Activated CD4-positive, alpha-beta memory T cell treated with anti-CD3 and anti-CD28 coated beads, Interleukin-2, amount 10 ng/mL, durations not matched to agents 7 days and 5 days (primary cell): ENCODE measurements around the gene PKP4. TPM values are rescaled to one million over a fixed set of nuclear protein-coding genes. Genes with fewer than 3 reads are reported as not detected.

Experiments
- CTCF ChIA-PET: fragments of 350-600 bp; sonication (Branson Sonifier 250); formaldehyde crosslinking; loops from one replicate; lab custom pipeline; 2021; ENCODE audit warnings: antibody characterized with exemption, inconsistent platforms; lab: Charles Lee
- POLR2A ChIA-PET: fragments of 350-600 bp; sonication (Branson Sonifier 250); formaldehyde crosslinking; loops from one replicate; lab custom pipeline; 2021; ENCODE audit warnings: antibody characterized with exemption; lab: Charles Lee
- DNase-seq: peaks from one replicate; pipeline ENCODE4 v3.0.0-alpha.2; 2020
- H3K27ac Mint-ChIP-seq: one replicate; pipeline ENCODE4 v1.8.0; 2021; ENCODE audit warnings: mild to moderate bottlenecking, mixed read lengths
- H3K27me3 Mint-ChIP-seq: one replicate; pipeline ENCODE4 v1.8.0; 2021; ENCODE audit warnings: mixed read lengths
- H3K36me3 Mint-ChIP-seq: one replicate; pipeline ENCODE4 v1.8.0; 2021; ENCODE audit warnings: low read depth, mixed read lengths
- H3K4me1 Mint-ChIP-seq: one replicate; pipeline ENCODE4 v1.8.0; 2021; ENCODE audit warnings: mixed read lengths
- H3K4me3 Mint-ChIP-seq: one replicate; pipeline ENCODE4 v1.8.0; 2021; ENCODE audit warnings: mild to moderate bottlenecking, mixed read lengths
- H3K9me3 Mint-ChIP-seq: one replicate; pipeline ENCODE4 v1.8.0; 2021; ENCODE audit warnings: mixed read lengths
- total RNA-seq, 2 experiments: library from RNA; stranded (reverse); gene quantifications; one replicate each; pipeline ENCODE4 v1.2.3, GENCODE V29; 2021

Gene PKP4
- total RNA-seq, 2 experiments from 2014 or later = 33.8 to 34.1 TPM

- Mint-ChIP-seq H3K9me3 (no peaks in the 10 kb centered on the region), H3K4me3 (no peak overlapping the region), H3K27me3 (no peaks in the 10 kb centered on the region), H3K4me1 (peaks cover 24% of the 10 kb centered on the region), H3K27ac (no peak overlapping the region), H3K36me3 (no peaks in the 10 kb centered on the region)
- ChIA-PET POLR2A (no interaction called here), CTCF (no interaction called here)
- no peak for DNase-seq
Measured at GRCh38 chr2:158509928-158510797, 53.4 kb downstream of the PKP4 start.

DNA sequence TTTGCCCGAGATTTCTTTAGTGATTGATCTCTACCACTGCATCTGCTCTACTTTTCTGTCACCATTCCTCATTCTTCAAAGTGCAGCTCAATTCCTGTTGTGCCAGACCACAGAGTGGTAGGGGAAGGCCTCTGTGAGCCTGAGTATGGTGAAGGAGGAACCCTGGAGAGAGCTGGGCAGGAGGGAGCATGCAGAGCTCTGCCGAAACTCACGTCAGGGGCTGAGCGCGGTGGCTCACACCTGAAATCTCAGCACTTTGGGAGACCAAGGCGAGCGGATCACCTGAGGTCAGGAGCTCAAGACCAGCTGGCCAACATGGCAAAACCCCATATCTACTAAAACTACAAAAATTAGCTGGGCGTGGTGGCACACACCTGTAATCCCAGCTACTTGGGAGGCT, 54.1 kb downstream of the PKP4 start:
- DNase-seq = no peak
- no peaks in the 10 kb centered on the region for H3K36me3 Mint-ChIP-seq
- no peak overlapping the region for H3K27ac Mint-ChIP-seq
- H3K27me3 Mint-ChIP-seq = no peaks in the 10 kb centered on the region
- POLR2A ChIA-PET = no interaction called here
- H3K4me1 Mint-ChIP-seq = peaks cover 21% of the 10 kb centered on the region
- H3K4me3 Mint-ChIP-seq = no peak overlapping the region
- no peaks in the 10 kb centered on the region for H3K9me3 Mint-ChIP-seq
- CTCF ChIA-PET = no interaction called here

DNA sequence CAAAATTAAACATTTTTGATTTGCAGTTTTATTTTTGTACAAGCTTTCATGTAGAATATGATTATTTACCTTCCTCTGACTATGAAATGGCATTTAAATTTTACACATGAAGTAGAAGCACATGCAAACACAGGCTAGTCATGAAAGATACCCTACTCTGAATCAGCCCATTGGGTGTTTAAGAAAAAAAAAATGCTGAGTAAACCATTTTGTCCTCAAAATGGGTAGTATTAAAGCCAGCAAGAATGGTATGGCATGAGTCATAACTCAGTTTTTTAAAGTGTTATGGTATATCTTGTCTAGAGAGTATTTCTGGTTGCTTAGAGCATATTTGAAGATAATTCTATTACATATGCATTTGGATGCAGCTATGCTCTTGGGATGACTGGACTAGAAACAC, 55.0 kb downstream of the PKP4 start:
- Mint-ChIP-seq H3K9me3 (no peaks in the 10 kb centered on the region), H3K36me3 (no peaks in the 10 kb centered on the region), H3K27me3 (no peaks in the 10 kb centered on the region), H3K4me3 (no peak overlapping the region), H3K4me1 (peaks cover 17% of the 10 kb centered on the region), H3K27ac (no peak overlapping the region)
- no peak for DNase-seq
- ChIA-PET CTCF (no interaction called here), POLR2A (no interaction called here)

DNA sequence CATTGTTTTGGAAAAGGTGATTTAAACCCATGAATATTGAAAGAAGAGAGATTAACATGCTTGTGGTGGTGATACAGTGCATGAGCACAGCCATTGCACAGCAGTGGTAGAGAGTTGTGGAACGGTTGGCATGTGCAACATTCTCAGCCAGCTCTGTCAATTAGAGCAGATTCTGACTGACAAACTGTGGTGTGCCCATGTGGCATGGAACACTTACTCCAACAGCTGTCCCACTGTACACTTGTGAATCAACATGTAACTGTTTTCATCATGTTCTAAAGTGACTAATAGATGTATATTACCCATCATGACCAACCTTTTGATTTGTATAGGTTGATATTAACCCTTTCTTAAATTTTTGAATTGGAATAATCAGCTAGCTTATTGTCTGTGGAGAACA, 55.6 kb downstream of the PKP4 start:
- H3K4me1 Mint-ChIP-seq = peaks cover 10% of the 10 kb centered on the region
- H3K27ac Mint-ChIP-seq = no peak overlapping the region
- no peak for DNase-seq
- H3K9me3 Mint-ChIP-seq = no peaks in the 10 kb centered on the region
- ChIA-PET CTCF (no interaction called here), POLR2A (no interaction called here)
- H3K36me3 Mint-ChIP-seq = no peaks in the 10 kb centered on the region
- no peaks in the 10 kb centered on the region for H3K27me3 Mint-ChIP-seq
- no peak overlapping the region for H3K4me3 Mint-ChIP-seq

DNA sequence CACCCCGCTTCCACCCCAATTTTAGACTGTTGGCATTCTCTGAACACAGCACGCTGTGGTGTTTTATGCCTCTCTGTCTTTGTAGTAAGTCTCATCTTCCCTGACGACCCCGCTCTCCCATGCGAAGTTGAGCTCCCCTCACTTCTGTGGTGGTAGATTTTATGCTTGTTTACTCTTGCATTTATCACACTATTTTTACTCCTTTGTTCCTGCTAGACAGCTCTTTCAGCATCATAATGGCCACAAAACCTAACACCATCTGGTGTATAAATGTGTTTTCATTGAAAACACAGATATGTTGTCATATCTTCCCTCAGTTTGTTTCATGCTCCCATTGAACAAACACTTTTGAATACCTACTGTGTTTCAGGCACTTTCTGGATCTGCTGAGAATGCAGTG, 57.1 kb downstream of the PKP4 start:
- Mint-ChIP-seq H3K9me3 (no peaks in the 10 kb centered on the region), H3K4me1 (peaks cover 6% of the 10 kb centered on the region), H3K27ac (no peak overlapping the region), H3K27me3 (no peaks in the 10 kb centered on the region), H3K36me3 (no peaks in the 10 kb centered on the region), H3K4me3 (no peak overlapping the region)
- POLR2A ChIA-PET = no interaction called here
- DNase-seq = no peak
- CTCF ChIA-PET = no interaction called here

GRCh38 chr2:158518084-158518483, 61.3 kb downstream of the PKP4 start:
- no peak overlapping the region for H3K4me3 Mint-ChIP-seq
- H3K9me3 Mint-ChIP-seq = peaks cover 2% of the 10 kb centered on the region
- no peak for DNase-seq
- CTCF ChIA-PET = no interaction called here
- no peaks in the 10 kb centered on the region for H3K4me1 Mint-ChIP-seq
- no peak overlapping the region for H3K27ac Mint-ChIP-seq
- H3K27me3 Mint-ChIP-seq = no peaks in the 10 kb centered on the region
- POLR2A ChIA-PET = interaction anchor here (0.9 kb wide), 1 partner anchor 17 kb away, joined by 3 read pairs; no protein-coding TSS in a partner anchor
- peaks cover 5% of the 10 kb centered on the region for H3K36me3 Mint-ChIP-seq

DNA sequence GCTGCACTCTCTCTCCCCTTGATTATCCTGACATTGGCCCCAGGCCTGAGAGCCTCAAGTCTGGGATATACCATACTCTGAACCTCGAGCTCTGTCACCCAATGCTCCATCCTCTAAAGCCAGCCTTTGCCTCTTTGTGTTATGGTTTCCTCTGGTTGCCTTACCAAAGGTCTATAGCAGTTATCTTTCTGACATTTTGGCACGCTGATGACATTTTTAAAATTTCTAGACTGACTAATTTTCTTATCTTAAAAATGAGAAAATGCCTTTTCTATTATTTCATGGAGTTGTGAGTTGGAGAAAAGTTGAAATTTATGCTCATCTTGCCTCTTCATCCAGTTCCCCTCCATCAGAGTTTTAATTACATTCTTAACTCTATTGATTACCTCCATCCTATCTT, 62.7 kb downstream of the PKP4 start:
- no peaks in the 10 kb centered on the region for H3K4me1 Mint-ChIP-seq
- POLR2A ChIA-PET = no interaction called here
- H3K36me3 Mint-ChIP-seq = peaks cover 5% of the 10 kb centered on the region
- H3K27ac Mint-ChIP-seq = no peak overlapping the region
- CTCF ChIA-PET = no interaction called here
- DNase-seq = no peak
- peaks cover 2% of the 10 kb centered on the region for H3K9me3 Mint-ChIP-seq
- no peaks in the 10 kb centered on the region for H3K27me3 Mint-ChIP-seq
- no peak overlapping the region for H3K4me3 Mint-ChIP-seq

DNA sequence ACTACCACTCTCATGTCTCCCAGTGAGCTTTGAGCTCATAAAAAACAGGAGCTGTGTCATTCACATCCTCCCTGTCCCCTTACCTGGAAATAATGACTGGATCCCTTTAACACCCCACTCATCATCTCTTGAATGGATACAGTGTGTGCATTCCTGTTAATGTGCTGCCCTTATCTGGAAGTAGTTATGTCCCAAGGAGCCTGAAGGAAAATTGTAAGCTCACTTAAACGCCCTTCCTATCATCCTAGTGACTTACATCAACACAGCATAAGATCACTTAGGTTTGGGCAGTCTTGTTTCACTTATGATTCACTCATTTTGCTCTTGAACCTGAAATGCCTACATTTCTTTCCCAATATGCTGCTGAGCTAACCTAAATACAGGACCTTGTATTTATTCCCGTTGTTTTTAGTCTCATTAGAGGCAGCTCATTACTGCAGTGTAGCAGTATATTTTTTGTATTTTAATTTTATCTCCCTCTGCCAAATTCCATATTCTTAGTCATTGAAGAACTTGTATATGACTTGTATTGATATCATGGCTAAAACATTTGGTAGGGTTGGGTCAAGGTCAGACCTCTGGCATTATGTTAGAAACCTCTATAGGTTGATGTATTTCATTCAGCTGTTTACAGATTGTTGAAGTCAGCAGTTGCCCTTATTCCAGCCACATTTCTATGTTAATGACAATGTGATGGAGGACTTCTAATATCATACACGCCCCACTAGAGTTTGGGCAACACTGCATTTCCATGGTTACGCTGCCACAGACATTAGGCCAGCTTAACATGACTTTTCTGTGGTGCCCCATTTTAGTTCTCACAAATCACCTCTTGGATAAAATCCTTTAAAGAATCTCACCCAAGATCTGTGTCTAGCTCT, 72.9 kb downstream of the PKP4 start:
- H3K4me1 Mint-ChIP-seq = no peaks in the 10 kb centered on the region
- POLR2A ChIA-PET = no interaction called here
- H3K4me3 Mint-ChIP-seq = no peak overlapping the region
- DNase-seq = no peak
- no peaks in the 10 kb centered on the region for H3K36me3 Mint-ChIP-seq
- no peak overlapping the region for H3K27ac Mint-ChIP-seq
- CTCF ChIA-PET = no interaction called here
- H3K27me3 Mint-ChIP-seq = no peaks in the 10 kb centered on the region
- no peaks in the 10 kb centered on the region for H3K9me3 Mint-ChIP-seq

- H3K27ac Mint-ChIP-seq = no peak overlapping the region
- H3K4me3 Mint-ChIP-seq = no peak overlapping the region
- DNase-seq = no peak
- ChIA-PET CTCF (no interaction called here), POLR2A (no interaction called here)
- H3K27me3 Mint-ChIP-seq = no peaks in the 10 kb centered on the region
- no peaks in the 10 kb centered on the region for H3K36me3 Mint-ChIP-seq
- H3K4me1 Mint-ChIP-seq = no peaks in the 10 kb centered on the region
- H3K9me3 Mint-ChIP-seq = no peaks in the 10 kb centered on the region
Measured at GRCh38 chr2:158530829-158531228, 74.1 kb downstream of the PKP4 start.

DNA sequence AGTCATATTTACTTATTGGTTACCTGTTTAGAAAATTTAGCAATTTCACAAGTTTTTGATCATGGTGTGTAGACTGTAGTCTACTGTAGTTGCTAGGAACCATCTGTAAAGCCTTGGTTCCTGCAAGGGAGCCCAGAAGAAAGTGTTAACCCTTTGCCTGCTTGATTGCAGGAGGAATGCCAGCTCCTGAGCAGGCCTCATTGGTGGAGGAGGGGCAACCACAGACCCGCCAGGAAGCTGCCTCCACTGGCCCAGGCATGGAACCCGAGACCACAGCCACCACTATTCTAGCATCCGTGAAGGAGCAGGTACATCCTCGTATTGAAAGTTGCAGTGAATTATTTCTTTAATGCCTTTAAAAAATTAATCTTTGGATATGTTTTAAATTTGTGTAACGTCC, 76.3 kb downstream of the PKP4 start:
- Mint-ChIP-seq H3K36me3 (peaks cover 7% of the 10 kb centered on the region), H3K9me3 (no peaks in the 10 kb centered on the region), H3K4me1 (no peaks in the 10 kb centered on the region), H3K27me3 (no peaks in the 10 kb centered on the region), H3K27ac (no peak overlapping the region), H3K4me3 (no peak overlapping the region)
- CTCF ChIA-PET = no interaction called here
- POLR2A ChIA-PET = no interaction called here
- no peak for DNase-seq

DNA sequence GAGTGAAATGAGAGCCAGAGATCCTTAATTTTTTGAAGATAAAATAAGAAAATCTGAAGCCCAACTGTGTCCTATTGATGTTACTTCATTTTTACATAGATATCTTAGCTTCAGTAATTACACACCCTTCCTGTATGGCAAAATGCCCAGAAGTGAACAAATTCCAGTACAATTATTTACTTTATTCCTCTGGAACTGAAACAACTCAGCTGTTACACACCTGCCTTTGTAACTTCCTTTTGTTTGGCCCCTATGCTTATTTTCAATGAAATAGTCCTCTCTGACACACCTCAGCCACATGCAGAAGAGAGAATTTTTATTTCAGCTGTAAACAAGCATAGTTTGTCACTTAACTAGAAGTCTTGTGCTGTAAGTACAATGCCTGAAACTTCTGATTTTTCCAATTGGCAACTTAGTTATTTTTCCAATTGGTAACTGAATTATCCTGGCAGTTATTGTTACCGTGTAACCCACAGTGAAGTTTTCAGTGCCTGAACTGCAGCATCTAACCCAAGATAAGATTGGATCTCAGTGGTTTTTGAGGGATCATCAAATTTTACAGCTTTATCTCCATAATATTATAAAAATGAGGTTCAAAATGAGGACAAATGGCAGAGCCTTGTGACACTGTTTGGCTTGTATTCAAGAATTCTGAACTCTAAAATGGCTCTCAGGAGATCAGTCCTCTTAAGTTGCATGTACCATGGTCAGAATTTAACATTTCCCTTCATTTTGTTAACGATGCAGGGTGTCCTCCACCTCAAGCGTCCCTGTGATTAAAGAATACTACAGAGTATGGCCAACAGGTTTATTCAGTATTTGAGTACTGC, 82.6 kb downstream of the PKP4 start:
- ChIA-PET CTCF (no interaction called here), POLR2A (no interaction called here)
- no peak overlapping the region for H3K4me3 Mint-ChIP-seq
- peaks cover 15% of the 10 kb centered on the region for H3K36me3 Mint-ChIP-seq
- no peak overlapping the region for H3K27ac Mint-ChIP-seq
- H3K27me3 Mint-ChIP-seq = no peaks in the 10 kb centered on the region
- H3K4me1 Mint-ChIP-seq = peaks cover 4% of the 10 kb centered on the region
- H3K9me3 Mint-ChIP-seq = no peaks in the 10 kb centered on the region
- no peak for DNase-seq

DNA sequence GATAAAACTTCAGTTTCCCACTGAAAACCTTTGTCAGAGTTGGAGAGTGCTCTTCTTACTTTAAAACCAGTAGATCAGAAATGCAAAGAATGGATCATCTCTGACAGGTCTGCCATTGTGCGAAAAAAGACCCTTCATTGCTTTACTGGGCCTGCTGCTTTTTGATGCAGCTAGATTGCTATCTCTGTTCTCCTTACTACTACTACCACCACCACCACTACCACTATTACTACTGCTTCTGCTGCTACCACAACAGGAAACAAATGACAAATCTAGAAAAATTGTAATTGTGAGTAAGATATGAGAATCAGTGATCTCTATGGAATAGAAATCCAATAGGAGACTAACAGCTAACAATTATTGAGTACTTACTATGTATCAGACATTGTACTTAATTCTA, 85.8 kb downstream of the PKP4 start:
- no peak for DNase-seq
- H3K4me1 Mint-ChIP-seq = peaks cover 13% of the 10 kb centered on the region
- H3K9me3 Mint-ChIP-seq = no peaks in the 10 kb centered on the region
- ChIA-PET POLR2A (no interaction called here), CTCF (no interaction called here)
- H3K27me3 Mint-ChIP-seq = no peaks in the 10 kb centered on the region
- no peak overlapping the region for H3K4me3 Mint-ChIP-seq
- peaks cover 8% of the 10 kb centered on the region for H3K36me3 Mint-ChIP-seq
- H3K27ac Mint-ChIP-seq = no peak overlapping the region

- no peak for DNase-seq
- ChIA-PET POLR2A (no interaction called here), CTCF (no interaction called here)
- Mint-ChIP-seq H3K27me3 (no peaks in the 10 kb centered on the region), H3K36me3 (peaks cover 8% of the 10 kb centered on the region), H3K4me1 (peaks cover 13% of the 10 kb centered on the region), H3K9me3 (no peaks in the 10 kb centered on the region), H3K27ac (no peak overlapping the region), H3K4me3 (no peak overlapping the region)
Measured at GRCh38 chr2:158543957-158544356, 87.2 kb downstream of the PKP4 start.
